GM11168 (cell line): ENCODE measurements around the gene FGF3.

Experiments
- in situ Hi-C: fragments of 300-500 bp; cut with MboI; formaldehyde crosslinking; loops from one replicate; pipeline ENCODE4 v1.12.0; 2022; ENCODE audit warnings: low sequenced_read_pairs; ENCODE audit not compliant: unreplicated experiment

Gene FGF3

GRCh38 chr11:69818603-69819441 is at the start of gene FGF3:
FGF3 (minus strand) TSS chr11:69819416; CDS start chr11:69818933, 483 bp downstream.
- in situ Hi-C loops, result no loop called here

DNA sequence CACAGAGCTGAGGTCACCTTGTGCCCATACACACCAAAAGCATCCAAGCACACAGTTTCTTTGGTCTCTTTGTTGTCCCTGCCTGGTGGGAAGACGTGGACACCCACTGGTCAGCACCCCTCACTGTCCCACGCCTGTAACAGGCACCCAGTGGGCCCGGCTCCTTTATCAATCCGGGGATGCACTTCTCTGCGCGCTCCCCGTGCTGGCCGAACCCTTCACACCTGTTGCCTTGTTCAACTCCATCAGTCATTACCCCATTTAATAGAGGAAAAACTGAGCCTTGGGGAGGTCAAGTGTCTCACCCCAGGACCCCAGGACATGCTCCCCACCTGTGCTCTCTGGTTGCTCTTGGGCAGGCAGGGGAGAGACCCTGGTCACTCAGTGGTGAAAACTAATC is 49.7 kb upstream of the FGF3 start:
- in situ Hi-C loops, result no loop called here

GRCh38 chr11:69868006-69868810 is 49.0 kb upstream of the FGF3 start:
- in situ Hi-C loops, result no loop called here

- in situ Hi-C loops, result no loop called here
Observed at GRCh38 chr11:69867076-69868005, 48.1 kb upstream of the FGF3 start.

DNA sequence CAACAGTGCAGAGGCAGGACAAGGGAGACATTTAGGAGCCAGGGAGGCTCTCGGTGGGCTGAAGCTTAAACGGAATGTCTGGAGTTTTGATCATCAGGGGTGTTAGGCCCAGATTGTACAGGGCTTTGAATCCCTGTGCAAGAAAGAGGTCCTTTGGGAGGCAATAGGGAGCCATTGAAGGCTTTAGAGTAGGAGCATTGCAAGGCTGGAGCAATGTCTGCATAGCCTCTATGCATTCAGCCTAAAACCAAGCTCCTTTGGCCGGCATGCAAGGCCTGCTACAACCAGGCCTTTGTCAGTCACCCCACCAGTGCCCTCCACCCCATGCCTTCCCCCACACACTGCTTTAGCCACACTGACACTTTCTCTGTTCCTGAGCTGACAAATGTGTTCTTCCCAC is 47.4 kb upstream of the FGF3 start:
- in situ Hi-C loops, result no loop called here

DNA sequence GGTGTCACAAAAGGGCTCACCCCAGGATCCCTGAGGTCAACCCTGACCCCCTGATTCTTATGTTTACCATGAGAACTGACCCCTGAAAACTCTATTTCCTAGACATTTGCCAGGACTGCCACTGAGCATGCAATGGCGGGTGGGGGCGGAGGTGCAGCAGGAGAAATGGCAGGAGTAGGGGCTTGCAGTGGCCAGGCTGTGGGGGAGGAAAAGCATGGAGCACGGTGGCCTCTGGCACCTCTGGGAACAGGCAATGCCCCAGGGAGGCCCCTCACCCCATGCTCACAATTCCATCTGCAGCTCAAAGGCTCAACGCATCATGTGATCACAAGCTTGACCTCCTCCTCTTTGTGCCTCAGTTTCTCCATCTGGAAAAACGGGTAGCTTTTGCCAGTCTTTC is 46.5 kb upstream of the FGF3 start:
- in situ Hi-C loops, result no loop called here

GRCh38 chr11:69864686-69865661 is 45.8 kb upstream of the FGF3 start:
- in situ Hi-C loops, result no loop called here

DNA sequence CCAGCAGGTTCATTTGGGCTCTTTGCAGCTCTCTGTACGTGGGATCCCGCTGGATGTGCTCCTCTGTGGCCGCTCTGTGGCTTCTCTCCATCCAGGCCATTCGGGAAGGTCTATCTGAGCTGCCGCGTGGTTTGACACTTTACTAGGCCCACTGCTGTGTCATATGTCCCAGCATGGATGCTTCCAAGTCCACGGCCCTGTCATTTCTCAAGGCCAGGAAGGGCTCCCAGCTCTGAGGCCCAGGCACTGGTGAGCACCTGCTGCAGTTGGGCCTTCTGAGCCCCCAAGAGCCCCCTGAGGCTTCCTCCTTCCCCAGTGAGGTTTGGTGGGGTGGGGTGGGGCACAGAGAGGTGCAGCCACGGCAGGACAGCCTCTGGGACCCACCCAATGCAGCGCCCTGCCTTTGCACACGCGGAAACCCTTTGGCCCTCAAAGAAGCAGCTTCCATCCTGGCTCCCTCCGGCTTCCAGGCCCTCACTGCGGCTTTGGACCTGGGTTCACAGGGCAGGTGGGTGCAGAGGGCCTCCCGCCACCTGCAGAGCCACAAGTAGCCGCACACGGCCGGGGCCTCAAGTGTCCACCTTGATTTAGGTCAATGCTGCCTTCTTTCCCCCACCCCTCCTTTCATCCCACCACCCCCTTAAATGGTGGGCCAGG is 44.5 kb upstream of the FGF3 start:
- in situ Hi-C loops, result no loop called here

DNA sequence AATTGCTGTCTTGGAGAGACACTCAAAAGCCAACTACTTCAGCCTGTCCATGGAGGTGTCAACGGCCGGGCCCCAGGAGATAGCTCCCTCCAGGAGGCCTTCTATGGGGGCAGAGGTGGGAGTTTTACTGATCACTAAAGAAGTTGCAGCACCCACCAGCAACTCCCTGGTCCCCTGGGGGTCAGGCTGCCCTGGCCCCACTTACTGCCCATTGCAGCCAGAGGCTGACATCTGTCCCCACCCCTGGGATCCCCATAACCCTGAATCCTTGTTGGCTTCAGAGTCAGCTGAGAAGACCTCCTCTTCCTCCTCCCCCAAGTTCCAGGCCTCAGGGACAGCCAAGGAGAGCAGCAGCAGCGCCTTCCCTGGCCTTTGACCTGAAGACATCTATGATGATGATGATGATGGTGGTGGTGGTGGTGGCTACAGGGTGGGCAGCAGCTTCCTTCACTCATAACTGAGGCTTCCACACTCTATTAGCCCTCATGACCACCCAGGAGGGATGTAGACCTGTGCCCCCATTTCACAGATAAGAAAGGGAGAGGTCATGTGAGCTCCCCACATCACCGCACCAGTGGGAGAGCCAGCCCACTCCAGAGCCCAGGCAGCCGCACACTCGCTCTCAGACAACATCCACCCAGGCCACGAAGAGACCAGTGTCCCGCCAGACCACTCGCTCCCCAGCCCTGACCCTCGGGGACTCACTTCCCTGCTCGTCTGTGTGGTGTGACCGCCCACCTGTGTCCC is 43.8 kb upstream of the FGF3 start:
- in situ Hi-C loops, result no loop called here

DNA sequence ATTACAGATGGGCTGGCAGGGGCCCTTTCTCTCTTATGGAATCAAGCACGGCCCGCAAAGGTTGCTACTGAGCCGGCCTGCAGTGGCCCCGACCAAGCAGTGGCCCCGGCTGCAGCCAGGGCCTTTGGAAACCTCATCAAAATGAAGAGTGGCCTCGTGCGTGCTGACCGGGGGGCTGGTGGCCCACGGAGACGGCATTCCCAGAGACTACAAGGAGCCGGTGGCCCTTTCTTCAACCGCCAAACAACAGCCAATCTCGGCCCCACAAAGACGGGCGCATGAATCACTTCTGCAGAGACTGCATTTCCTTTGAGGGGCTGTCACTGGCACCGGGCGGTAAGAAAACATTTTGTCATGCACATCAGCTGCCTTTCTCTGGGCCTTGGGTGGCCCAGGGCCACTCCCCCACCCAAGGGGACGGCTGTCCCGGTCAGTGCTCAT is 43.1 kb upstream of the FGF3 start:
- in situ Hi-C loops, result no loop called here

GRCh38 chr11:69861901-69862300 is 42.7 kb upstream of the FGF3 start:
- in situ Hi-C loops, result no loop called here

- in situ Hi-C loops, result no loop called here
Observed at GRCh38 chr11:69860796-69861445, 41.7 kb upstream of the FGF3 start.

GRCh38 chr11:69860244-69860643 is 41.0 kb upstream of the FGF3 start:
- in situ Hi-C loops, result no loop called here

GRCh38 chr11:69859275-69859934 is 40.2 kb upstream of the FGF3 start:
- in situ Hi-C loops, result no loop called here

DNA sequence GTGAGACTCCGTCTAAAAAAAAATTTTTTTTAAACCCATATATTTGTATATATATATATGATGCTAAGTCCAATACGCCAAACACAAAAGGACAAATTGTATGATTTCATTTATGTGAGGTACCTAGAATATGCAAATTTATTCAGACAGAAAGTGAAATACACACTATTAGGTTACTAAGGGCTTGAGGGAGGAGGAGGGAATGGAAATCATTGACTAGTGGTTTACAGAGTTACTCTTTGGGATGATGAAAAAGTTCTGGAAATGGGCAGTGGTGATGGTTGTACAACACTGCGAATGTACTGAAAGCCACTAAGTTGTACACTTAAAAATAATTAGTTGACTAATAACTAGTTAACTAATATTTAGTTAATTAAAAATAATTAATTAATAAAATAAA is 36.2 kb upstream of the FGF3 start:
- in situ Hi-C loops, result no loop called here

GRCh38 chr11:69854713-69855112 is 35.5 kb upstream of the FGF3 start:
- in situ Hi-C loops, result no loop called here

DNA sequence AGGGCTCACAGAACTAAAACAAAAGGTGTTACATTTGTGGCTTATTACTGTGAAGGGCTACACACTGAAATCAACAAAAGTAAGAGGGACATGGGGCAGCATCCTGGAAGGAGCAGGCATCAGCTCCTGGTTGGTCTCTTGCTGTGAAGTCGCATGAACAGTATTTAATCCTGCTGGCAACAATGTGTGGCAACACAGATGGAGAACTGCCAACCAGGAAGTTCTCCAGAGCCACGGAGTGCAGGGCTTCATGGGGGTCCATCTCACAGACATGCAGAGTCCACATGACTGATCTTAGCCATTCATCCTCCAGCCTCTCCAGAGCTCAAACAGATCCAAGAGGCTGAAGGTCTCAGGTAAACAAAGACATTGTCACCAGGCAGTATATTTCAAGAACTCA is 32.8 kb upstream of the FGF3 start:
- in situ Hi-C loops, result no loop called here
